Measurements from ENCODE around the gene SULF2.

GRCh38 chr20:47666304-47666703, 119.0 kb downstream of the SULF2 start:
- TF ChIP-seq, protein P1, sequence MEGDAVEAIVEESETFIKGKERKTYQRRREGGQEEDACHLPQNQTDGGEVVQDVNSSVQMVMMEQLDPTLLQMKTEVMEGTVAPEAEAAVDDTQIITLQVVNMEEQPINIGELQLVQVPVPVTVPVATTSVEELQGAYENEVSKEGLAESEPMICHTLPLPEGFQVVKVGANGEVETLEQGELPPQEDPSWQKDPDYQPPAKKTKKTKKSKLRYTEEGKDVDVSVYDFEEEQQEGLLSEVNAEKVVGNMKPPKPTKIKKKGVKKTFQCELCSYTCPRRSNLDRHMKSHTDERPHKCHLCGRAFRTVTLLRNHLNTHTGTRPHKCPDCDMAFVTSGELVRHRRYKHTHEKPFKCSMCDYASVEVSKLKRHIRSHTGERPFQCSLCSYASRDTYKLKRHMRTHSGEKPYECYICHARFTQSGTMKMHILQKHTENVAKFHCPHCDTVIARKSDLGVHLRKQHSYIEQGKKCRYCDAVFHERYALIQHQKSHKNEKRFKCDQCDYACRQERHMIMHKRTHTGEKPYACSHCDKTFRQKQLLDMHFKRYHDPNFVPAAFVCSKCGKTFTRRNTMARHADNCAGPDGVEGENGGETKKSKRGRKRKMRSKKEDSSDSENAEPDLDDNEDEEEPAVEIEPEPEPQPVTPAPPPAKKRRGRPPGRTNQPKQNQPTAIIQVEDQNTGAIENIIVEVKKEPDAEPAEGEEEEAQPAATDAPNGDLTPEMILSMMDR (IDR thresholded peaks at IDR 0.05 in 2 of 3, conservative IDR thresholded peaks at IDR 0.05 in 1 of 3; ENCODE audit: borderline replicate concordance in 1 of 3, insufficient read depth in 1 of 3, low read depth in 2 of 3, low read length in 2 of 3), result no peak
- TF ChIP-seq POLR2A (IDR thresholded peaks at IDR 0.05; ENCODE audit: borderline replicate concordance, extremely low read depth, insufficient read depth, insufficient read length), result no peak
- TF ChIP-seq JUND (IDR thresholded peaks at IDR 0.05), result no peak
- TF ChIP-seq ELF1 (IDR thresholded peaks at IDR 0.05; ENCODE audit: borderline replicate concordance, low read depth), result no peak
- no peak for TF ChIP-seq POLR2AphosphoS5 (IDR thresholded peaks at IDR 0.05; ENCODE audit: low read depth, low read length)
- TF ChIP-seq EZH2phosphoT487 (IDR thresholded peaks at IDR 0.05; ENCODE audit: borderline replicate concordance), result no peak
- no peak for TF ChIP-seq EZH2 (IDR thresholded peaks at IDR 0.05)
- TF ChIP-seq REST (IDR thresholded peaks at IDR 0.05; ENCODE audit: low read depth), result no peak
- TF ChIP-seq SIN3A (IDR thresholded peaks at IDR 0.05; ENCODE audit: low read depth), result no peak
- no peak for TF ChIP-seq SRF (IDR thresholded peaks at IDR 0.05; ENCODE audit: low read depth)
- TF ChIP-seq YY1 (IDR thresholded peaks at IDR 0.05; ENCODE audit: extremely low read depth, insufficient replicate concordance, low read depth, low read length), result no peak
- no peak for TF ChIP-seq RAD21 (IDR thresholded peaks at IDR 0.05; ENCODE audit: low read depth)
- TF ChIP-seq, protein P2, sequence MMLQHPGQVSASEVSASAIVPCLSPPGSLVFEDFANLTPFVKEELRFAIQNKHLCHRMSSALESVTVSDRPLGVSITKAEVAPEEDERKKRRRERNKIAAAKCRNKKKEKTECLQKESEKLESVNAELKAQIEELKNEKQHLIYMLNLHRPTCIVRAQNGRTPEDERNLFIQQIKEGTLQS (IDR thresholded peaks at IDR 0.05), result no peak
